Fibroblast of upper back skin (primary cell): Measurements from ENCODE around the gene KRT6A.

Experiments
- DNase-seq: peaks from one replicate; pipeline ENCODE4 v3.0.0-alpha.2; 2013

Gene KRT6A

GRCh38 chr12:52524241-52524897, 31.3 kb upstream of the KRT6A start:
- DNase-seq: no peak

- DNase-seq: no peak
Measured at GRCh38 chr12:52523824-52524223, 30.8 kb upstream of the KRT6A start.

GRCh38 chr12:52522346-52523011, 29.4 kb upstream of the KRT6A start:
- DNase-seq: peak; percentile 29

- DNase-seq: peak; percentile 78
Measured at GRCh38 chr12:52521568-52522266, 28.7 kb upstream of the KRT6A start.

GRCh38 chr12:52521175-52521567, 28.1 kb upstream of the KRT6A start:
- DNase-seq: peak; percentile 46

GRCh38 chr12:52519826-52520662, 27.0 kb upstream of the KRT6A start, which contains the start of gene KRT5:
Gene KRT5, minus strand, starts transcription at chr12:52520394. Its CDS starts 98 bp downstream, at chr12:52520296.
- no peak for DNase-seq

GRCh38 chr12:52519387-52519703, 26.3 kb upstream of the KRT6A start:
- DNase-seq: no peak

GRCh38 chr12:52518574-52519386, 25.7 kb upstream of the KRT6A start:
- DNase-seq: no peak

GRCh38 chr12:52517888-52518287, 24.8 kb upstream of the KRT6A start:
- DNase-seq: no peak

- DNase-seq: no peak
Measured at GRCh38 chr12:52517005-52517835, 24.2 kb upstream of the KRT6A start.

- DNase-seq: no peak
Measured at GRCh38 chr12:52515927-52516831, 23.1 kb upstream of the KRT6A start.

- no peak for DNase-seq
Measured at GRCh38 chr12:52515319-52515646, 22.2 kb upstream of the KRT6A start.

GRCh38 chr12:52514471-52515318, 21.6 kb upstream of the KRT6A start:
- DNase-seq: no peak

- no peak for DNase-seq
Measured at GRCh38 chr12:52513736-52514135, 20.7 kb upstream of the KRT6A start.

GRCh38 chr12:52508211-52508610, 15.2 kb upstream of the KRT6A start:
- DNase-seq: no peak

GRCh38 chr12:52506858-52507715, 14.0 kb upstream of the KRT6A start:
- peak; percentile 79 for DNase-seq

- no peak for DNase-seq
Measured at GRCh38 chr12:52502877-52503276, 9.8 kb upstream of the KRT6A start.

- DNase-seq: no peak
Measured at GRCh38 chr12:52501490-52501889, 8.4 kb upstream of the KRT6A start.
